IPS-NIHi7 (cell line): ENCODE data around the gene EMX1.

Experiments
- DNase-seq: peaks from one replicate; pipeline ENCODE4 v3.0.0; 2012; ENCODE audit warnings: mixed read lengths; ENCODE audit errors: extremely low spot score

The EMX1 gene

GRCh38 chr2:72958542-72959385 is 41.4 kb downstream of the EMX1 start:
- DNase-seq: no peak

- DNase-seq: no peak
Measured at GRCh38 chr2:72959554-72959953, 42.2 kb downstream of the EMX1 start.

GRCh38 chr2:72959995-72960981 is 43.0 kb downstream of the EMX1 start:
- no peak for DNase-seq

- DNase-seq: no peak
Measured at GRCh38 chr2:72961036-72961720, 43.9 kb downstream of the EMX1 start.

GRCh38 chr2:72961853-72962468 is 44.6 kb downstream of the EMX1 start:
- DNase-seq: no peak

GRCh38 chr2:72962911-72963310 is 45.6 kb downstream of the EMX1 start:
- DNase-seq: no peak

- peak; percentile 87 for DNase-seq
Measured at GRCh38 chr2:72963423-72964145, 46.3 kb downstream of the EMX1 start.

GRCh38 chr2:72964146-72964525 is 46.8 kb downstream of the EMX1 start:
- no peak for DNase-seq

GRCh38 chr2:72965016-72965415 is 47.7 kb downstream of the EMX1 start:
- DNase-seq: no peak

- no peak for DNase-seq
Measured at GRCh38 chr2:72965770-72966450, 48.6 kb downstream of the EMX1 start.

GRCh38 chr2:72968286-72968685 is 51.0 kb downstream of the EMX1 start:
- DNase-seq: no peak

- no peak for DNase-seq
Measured at GRCh38 chr2:72969706-72970105, 52.4 kb downstream of the EMX1 start.

- DNase-seq: no peak
Measured at GRCh38 chr2:72971036-72971435, 53.7 kb downstream of the EMX1 start.

GRCh38 chr2:72972352-72973136 is 55.2 kb downstream of the EMX1 start:
- no peak for DNase-seq

GRCh38 chr2:72973137-72973535 is 55.8 kb downstream of the EMX1 start:
- DNase-seq: no peak

- peak; percentile 95 for DNase-seq
Measured at GRCh38 chr2:72973566-72974435, 56.5 kb downstream of the EMX1 start.

GRCh38 chr2:72974436-72974754 is 57.1 kb downstream of the EMX1 start:
- DNase-seq: no peak

- no peak for DNase-seq
Measured at GRCh38 chr2:72975017-72975416, 57.7 kb downstream of the EMX1 start.

- no peak for DNase-seq
Measured at GRCh38 chr2:72979896-72980295, 62.6 kb downstream of the EMX1 start.
